Measurements from ENCODE around the gene KRT75. TPM values are rescaled to one million over a fixed set of nuclear protein-coding genes. Genes with fewer than 3 reads are reported as not detected.
"Not testable (repeated sequence)": the region's sequence is repeated elsewhere in the genome, so short reads cannot be mapped to it uniquely, and the experiment has no call there.

KRT75 gene
- total and polyA plus RNA-seq, 2 of the 13 experiments (the other 11 are each of a cell fraction or from before 2014, with no cell fraction given), result not detected

DNA sequence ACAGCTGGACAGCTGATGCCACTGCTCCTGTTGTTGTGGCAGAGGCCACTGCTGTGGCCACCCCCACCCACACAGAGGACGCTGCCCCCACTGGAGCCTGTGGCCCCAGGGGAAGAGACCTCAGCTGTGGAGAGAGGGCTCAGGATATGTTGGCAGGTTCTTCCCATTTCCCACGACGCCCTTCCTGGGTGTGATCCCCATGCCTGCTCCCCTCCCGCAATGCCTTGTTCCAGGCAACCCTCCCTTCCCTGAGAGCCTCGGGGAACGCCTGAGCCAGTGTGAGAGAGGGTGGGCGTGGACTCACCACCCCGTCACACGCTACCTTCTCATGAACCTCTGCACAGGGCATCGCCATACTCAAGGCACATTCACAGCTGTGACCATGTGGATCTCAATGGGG is 22.4 kb downstream of the KRT75 start:
- TF ChIP-seq ZNF556 (CRISPR knock-in tag; IDR thresholded peaks at IDR 0.05; ENCODE audit: borderline replicate concordance) (no peak), KDM5B (CRISPR knock-in tag; IDR thresholded peaks at IDR 0.05; ENCODE audit: borderline replicate concordance) (no peak), RFXANK (CRISPR knock-in tag; IDR thresholded peaks at IDR 0.05) (no peak), SMARCC2 (IDR thresholded peaks at IDR 0.05) (no peak), POLR2G (IDR thresholded peaks at IDR 0.05; ENCODE audit: low read depth, low read length) (no peak), TCF12 (IDR thresholded peaks at IDR 0.05) (no peak), TCF12 (CRISPR knock-in tag; IDR thresholded peaks at IDR 0.05) (no peak)
- no peak overlapping the region for H2AFZ ChIP-seq (ENCODE audit: low read length)
- H4K20me1 ChIP-seq (ENCODE audit: insufficient read depth, low read length), result no peaks in the 10 kb centered on the region
- POLR2A ChIA-PET, result no interaction called here
- intact Hi-C loops (cut with micrococcal nuclease; ENCODE audit: unreplicated experiment), result no loop called here
- H3K9me3 ChIP-seq (ENCODE audit: low read length), result no peaks in the 10 kb centered on the region
- no peaks in the 10 kb centered on the region for H3K36me3 ChIP-seq (replicated peaks in 1 of 2; ENCODE audit: control insufficient read depth in 1 of 2, insufficient read depth in 2 of 2, low read length in 2 of 2)
- no peak overlapping the region for H3K27ac ChIP-seq (ENCODE audit: extremely low read length, insufficient read depth, low read length)
- in situ Hi-C loops (cut with HindIII; ENCODE audit: extremely low pct_ligation_motif_present, low pct_unique_long_range_greater_than_20kb), result no loop called here
- FAIRE-seq, result no peak
- CTCF ChIA-PET (ENCODE audit: low intra/inter-chr PET ratio, low total read pairs), result no interaction called here
- no peak for DNase-seq (ENCODE audit: low spot score)
- H3K9ac ChIP-seq (ENCODE audit: insufficient read depth, low read depth, low read length), result no peak overlapping the region
- no TSS peak for BruUV-seq (replicated peaks)
- no peak overlapping the region for H3K4me2 ChIP-seq (ENCODE audit: low read depth, low read length)
- ATAC-seq, result no peak
- WGBS (ENCODE audit: low lambda C conversion rate), result no CpG with 5 or more reads among the region's 10 CpGs
- no peaks in the 10 kb centered on the region; a peak in 1 of 5 replicates for H3K27me3 ChIP-seq (ENCODE audit: control insufficient read depth in 1 of 2, insufficient read depth in 2 of 2, low read length in 2 of 2)
- H3K4me3 ChIP-seq (replicated peaks in 1 of 3; ENCODE audit: insufficient read depth in 1 of 3, low read depth in 2 of 3, low read length in 3 of 3), result no peak overlapping the region
- H3K4me1 ChIP-seq (ENCODE audit: insufficient read depth, low read length), result no peaks in the 10 kb centered on the region
- no peaks in the 10 kb centered on the region for H3K79me2 ChIP-seq (ENCODE audit: insufficient read depth, low read length)

- BruUV-seq (replicated peaks); CTCF ChIA-PET (ENCODE audit: low intra/inter-chr PET ratio, low total read pairs); H2AFZ ChIP-seq (ENCODE audit: low read length); ATAC-seq; H3K9ac ChIP-seq (ENCODE audit: insufficient read depth, low read depth, low read length); H3K27me3 ChIP-seq (ENCODE audit: control insufficient read depth in 1 of 2, insufficient read depth in 2 of 2, low read length in 2 of 2); H3K79me2 ChIP-seq (ENCODE audit: insufficient read depth, low read length); in situ Hi-C loops (cut with HindIII; ENCODE audit: extremely low pct_ligation_motif_present, low pct_unique_long_range_greater_than_20kb); H3K9me3 ChIP-seq (ENCODE audit: low read length); H3K4me2 ChIP-seq (ENCODE audit: low read depth, low read length); POLR2A ChIA-PET; H4K20me1 ChIP-seq (ENCODE audit: insufficient read depth, low read length); FAIRE-seq; DNase-seq (ENCODE audit: low spot score); H3K4me1 ChIP-seq (ENCODE audit: insufficient read depth, low read length); intact Hi-C loops (cut with micrococcal nuclease; ENCODE audit: unreplicated experiment); H3K36me3 ChIP-seq (replicated peaks in 1 of 2; ENCODE audit: control insufficient read depth in 1 of 2, insufficient read depth in 2 of 2, low read length in 2 of 2); H3K4me3 ChIP-seq (replicated peaks in 1 of 3; ENCODE audit: insufficient read depth in 1 of 3, low read depth in 2 of 3, low read length in 3 of 3); H3K27ac ChIP-seq (ENCODE audit: extremely low read length, insufficient read depth, low read length): not testable (repeated sequence)
- no CpG with 5 or more reads among the region's 1 CpG for WGBS (ENCODE audit: low lambda C conversion rate)
Measured at GRCh38 chr12:52410589-52411248, 23.5 kb downstream of the KRT75 start.
